BJ (cell line): Measurements from ENCODE around the gene SNPH. TPM values are rescaled to one million over a fixed set of nuclear protein-coding genes. Genes with fewer than 3 reads are reported as not detected.
A peak's percentile ranks its signal among the peaks of the same experiment; 100 is the strongest.
"Not testable (repeated sequence)": the region's sequence is repeated elsewhere in the genome, so short reads cannot be mapped to it uniquely, and the experiment has no call there.

Experiments used
- CTCF ChIA-PET: fragments of 350-600 bp; formaldehyde crosslinking; extraction: SDS; loops from one replicate; lab custom pipeline; 2021; ENCODE audit warnings: antibody characterized with exemption, inconsistent platforms; lab: Yijun Ruan, JAX
- POLR2A ChIA-PET: fragments of 300-600 bp; sonication (Branson Sonifier 250); formaldehyde crosslinking; extraction: SDS; loops from one replicate; lab custom pipeline; 2021; ENCODE audit warnings: antibody characterized with exemption; lab: Charles Lee
- DNase-seq: peaks from one replicate; pipeline ENCODE4 v3.0.0-alpha.2; 2011; ENCODE audit warnings: low read depth
- H3K27me3 ChIP-seq: 2 replicates; pipeline ENCODE4 v1.6.0; 2011; ENCODE audit warnings: low read length; ENCODE audit not compliant: control insufficient read depth, insufficient read depth
- H3K36me3 ChIP-seq: 2 replicates; pipeline ENCODE4 v1.5.1; 2011; ENCODE audit warnings: low read length; ENCODE audit not compliant: control insufficient read depth, insufficient read depth
- H3K4me3 ChIP-seq: 2 replicates; pipeline ENCODE4 v1.5.1; 2011; ENCODE audit warnings: low read depth, mild to moderate bottlenecking, control low read depth, low read length
- polyA minus RNA-seq: library from RNA; depleted of rRNA, polyadenylated mRNA; stranded (reverse); fragments of >200 nt; gene quantifications from 2 replicates; pipeline ENCODE4 v1.2.3, GENCODE V29; 2011; rRNA and poly(A)+ RNA removed
- polyA plus RNA-seq: library from polyadenylated mRNA; depleted of rRNA; stranded (reverse); fragments of >200 nt; gene quantifications from 2 replicates; pipeline ENCODE4 v1.2.3, GENCODE V29; 2011; rRNA removed
- TF ChIP-seq, protein P1 (sequence below): IDR thresholded peaks from 2 replicates; pipeline ENCODE4 v1.5.1; 2011; ENCODE audit warnings: low read depth, mild to moderate bottlenecking, control low read depth, inconsistent platforms, low read length, moderate library complexity; ENCODE audit not compliant: insufficient read depth

The SNPH gene, protein sequence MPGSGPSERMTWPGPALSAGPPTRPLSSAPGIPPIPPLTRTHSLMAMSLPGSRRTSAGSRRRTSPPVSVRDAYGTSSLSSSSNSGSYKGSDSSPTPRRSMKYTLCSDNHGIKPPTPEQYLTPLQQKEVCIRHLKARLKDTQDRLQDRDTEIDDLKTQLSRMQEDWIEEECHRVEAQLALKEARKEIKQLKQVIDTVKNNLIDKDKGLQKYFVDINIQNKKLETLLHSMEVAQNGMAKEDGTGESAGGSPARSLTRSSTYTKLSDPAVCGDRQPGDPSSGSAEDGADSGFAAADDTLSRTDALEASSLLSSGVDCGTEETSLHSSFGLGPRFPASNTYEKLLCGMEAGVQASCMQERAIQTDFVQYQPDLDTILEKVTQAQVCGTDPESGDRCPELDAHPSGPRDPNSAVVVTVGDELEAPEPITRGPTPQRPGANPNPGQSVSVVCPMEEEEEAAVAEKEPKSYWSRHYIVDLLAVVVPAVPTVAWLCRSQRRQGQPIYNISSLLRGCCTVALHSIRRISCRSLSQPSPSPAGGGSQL
- polyA plus RNA-seq (1.3 and 1.8 TPM in 2 replicates), polyA minus RNA-seq (2.1 and 2.8 TPM in 2 replicates)

DNA sequence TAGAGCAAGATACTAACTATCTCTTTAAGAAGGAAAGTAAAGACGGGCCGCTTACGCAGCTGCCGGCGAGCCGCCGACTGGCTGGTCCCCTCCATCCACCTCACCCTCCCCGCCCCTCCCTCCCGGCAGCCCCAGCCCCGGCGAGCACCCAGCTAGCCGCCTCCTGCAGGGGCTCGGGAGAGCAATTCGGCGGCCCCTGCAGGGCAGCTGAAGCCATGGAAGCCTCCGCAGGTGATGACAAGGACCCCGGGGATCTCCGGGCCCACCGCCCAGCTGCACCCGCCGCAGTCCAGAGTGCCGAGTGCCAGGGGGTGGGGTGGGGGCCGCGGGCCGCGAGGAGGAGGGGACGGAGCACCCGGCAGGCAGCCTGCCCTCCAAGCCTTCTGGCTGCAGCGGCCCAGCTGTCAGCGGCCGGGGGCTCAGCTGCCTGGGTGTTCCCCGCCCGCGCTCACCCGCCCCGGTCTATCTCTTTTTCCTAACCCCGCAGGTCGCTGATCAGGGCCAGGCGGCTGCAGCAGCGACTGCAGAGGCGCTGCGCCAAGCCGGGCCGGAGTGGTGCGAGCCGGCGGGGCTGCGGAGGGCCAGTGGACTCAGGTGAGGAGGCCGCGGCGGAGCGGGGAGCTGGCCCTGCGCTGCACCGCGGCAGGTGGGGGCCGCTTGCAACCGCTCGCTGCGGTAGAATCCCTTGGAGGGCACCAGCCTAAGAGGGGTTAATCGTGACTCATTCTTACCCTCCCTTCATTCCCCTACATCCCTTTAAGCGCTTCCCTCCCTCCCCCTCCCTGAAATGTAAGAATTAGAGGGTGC, at the start of gene SNPH:
Gene SNPH (plus strand): TSS at position 128 of the 807 bp plus-strand sequence. CDS start 29,946 bp downstream, outside the sequence.
- ChIA-PET POLR2A (interaction anchor here (0.6 kb wide), 1 partner anchor 614 kb away, joined by 4 read pairs; the partner anchor contains the start of gene SRXN1), CTCF (interaction anchor here (1.1 to 2.1 kb wide), 3 partner anchors 10 to 200 kb away, joined by 3 to 5 read pairs (median 4); partner anchors contain the start of gene NSFL1C)

DNA sequence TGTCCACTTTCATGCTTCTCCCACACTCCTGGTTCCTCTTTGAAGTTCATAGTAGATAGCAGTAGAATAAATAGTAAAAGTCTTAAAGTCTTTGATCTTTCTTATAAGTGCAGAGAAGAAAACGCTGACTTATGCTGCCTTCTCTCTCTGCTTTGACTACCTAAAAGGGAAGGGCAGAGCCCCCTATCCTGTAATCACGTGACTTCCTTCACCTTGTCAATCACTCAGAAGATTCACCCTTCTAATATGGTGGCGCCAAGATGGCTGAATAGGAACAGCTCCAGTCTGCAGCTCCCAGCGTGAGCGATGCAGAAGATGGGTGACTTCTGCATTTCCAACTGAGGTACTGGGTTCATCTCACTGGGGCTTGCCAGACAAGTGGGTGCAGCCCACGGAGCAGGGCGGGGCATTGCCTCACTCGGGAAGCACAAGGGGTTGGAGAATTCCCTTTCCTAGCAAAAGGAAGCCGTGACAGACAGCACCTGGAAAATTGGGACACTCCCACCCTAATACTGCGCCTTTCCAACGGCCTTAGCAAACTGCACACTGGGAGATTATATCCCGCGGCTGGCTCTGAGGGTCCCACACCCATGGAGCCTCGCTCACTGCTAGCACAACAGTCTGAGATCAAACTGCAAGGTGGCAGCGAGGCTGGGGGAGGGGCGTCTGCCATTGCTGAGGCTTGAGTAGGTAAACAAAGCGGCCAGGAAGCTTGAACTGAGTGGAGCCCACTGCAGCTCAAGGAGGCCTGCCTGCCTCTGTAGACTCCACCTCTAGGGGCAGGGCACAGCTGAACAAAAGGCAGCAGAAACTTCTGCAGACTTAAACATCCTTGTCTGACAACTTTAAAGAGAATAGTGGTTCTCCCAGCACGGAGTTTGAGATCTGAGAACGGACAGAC, 49.3 kb upstream of the SNPH start:
- POLR2A ChIA-PET, H3K4me3 ChIP-seq, CTCF ChIA-PET, H3K36me3 ChIP-seq, DNase-seq, H3K27me3 ChIP-seq: not testable (repeated sequence)

More for the DNA sequence above, at the start of gene SNPH:
- TF ChIP-seq, protein P1, sequence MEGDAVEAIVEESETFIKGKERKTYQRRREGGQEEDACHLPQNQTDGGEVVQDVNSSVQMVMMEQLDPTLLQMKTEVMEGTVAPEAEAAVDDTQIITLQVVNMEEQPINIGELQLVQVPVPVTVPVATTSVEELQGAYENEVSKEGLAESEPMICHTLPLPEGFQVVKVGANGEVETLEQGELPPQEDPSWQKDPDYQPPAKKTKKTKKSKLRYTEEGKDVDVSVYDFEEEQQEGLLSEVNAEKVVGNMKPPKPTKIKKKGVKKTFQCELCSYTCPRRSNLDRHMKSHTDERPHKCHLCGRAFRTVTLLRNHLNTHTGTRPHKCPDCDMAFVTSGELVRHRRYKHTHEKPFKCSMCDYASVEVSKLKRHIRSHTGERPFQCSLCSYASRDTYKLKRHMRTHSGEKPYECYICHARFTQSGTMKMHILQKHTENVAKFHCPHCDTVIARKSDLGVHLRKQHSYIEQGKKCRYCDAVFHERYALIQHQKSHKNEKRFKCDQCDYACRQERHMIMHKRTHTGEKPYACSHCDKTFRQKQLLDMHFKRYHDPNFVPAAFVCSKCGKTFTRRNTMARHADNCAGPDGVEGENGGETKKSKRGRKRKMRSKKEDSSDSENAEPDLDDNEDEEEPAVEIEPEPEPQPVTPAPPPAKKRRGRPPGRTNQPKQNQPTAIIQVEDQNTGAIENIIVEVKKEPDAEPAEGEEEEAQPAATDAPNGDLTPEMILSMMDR, result 0 out of 2 replicates have a peak, but pooled peaks have one; percentile 0
- H3K27me3 ChIP-seq, result peaks cover 2% of the 10 kb centered on the region; the same call in 1 of the 2 replicates
- H3K36me3 ChIP-seq, result no peaks in the 10 kb centered on the region
- DNase-seq, result peak; percentile 16
- H3K4me3 ChIP-seq, result peak within 1 kb of the TSS; percentile 87

DNA sequence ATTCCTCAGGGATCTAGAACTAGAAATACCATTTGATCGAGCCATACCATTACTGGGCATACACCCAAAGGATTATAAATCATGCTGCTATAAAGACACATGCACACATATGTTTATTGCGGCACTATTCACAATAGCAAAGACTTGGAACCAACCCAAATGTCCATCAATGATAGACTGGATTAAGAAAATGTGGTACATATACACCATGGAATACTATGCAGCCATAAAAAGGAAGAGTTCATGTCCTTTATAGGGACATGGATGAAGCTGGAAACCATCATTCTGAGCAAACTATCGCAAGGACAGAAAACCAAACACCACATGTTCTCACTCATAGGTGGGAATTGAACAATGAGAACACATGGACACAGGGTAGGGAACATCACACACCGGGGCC, 43.3 kb upstream of the SNPH start:
- POLR2A ChIA-PET, H3K27me3 ChIP-seq, DNase-seq, H3K4me3 ChIP-seq, H3K36me3 ChIP-seq: not testable (repeated sequence)
- CTCF ChIA-PET, result interaction anchor here (2.2 kb wide), 1 partner anchor 10 kb away, joined by 5 read pairs; no protein-coding TSS in a partner anchor

DNA sequence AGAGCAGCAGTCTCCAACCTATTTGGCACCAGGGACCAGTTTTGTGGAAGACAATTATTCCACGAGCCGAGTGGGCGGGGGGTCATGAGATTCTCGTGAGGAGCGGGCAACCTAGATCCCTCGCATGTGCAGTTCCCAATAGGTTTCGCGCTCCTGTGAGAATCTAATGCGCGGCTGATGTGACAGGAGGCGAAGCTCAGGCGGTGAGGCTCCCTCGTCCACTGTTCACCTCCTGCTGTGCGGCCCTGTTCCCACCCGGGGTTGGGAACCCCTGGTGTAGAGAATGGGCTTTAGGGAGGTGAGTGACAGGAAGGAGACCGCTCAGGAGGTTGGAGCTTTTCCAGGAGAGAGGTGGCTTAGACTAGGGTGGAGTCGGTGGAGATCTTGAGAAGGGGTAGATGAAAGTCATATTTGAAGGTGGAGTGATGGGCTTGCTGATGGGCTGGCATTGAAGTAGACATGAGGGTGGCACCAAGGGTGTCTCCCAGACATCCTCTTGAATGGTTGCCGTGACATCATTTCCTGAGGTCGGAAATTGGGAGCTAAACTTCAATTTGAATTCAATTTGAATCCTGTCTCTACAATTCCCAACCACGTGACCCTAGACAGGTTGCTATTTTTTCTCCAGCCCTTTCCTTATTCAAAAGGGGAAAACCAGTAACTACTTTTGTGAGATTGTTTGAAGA, 41.7 kb upstream of the SNPH start:
- POLR2A ChIA-PET, result no interaction called here
- DNase-seq, result no peak
- Histone ChIP-seq H3K36me3 (no peaks in the 10 kb centered on the region), H3K27me3 (peaks cover 2% of the 10 kb centered on the region; the same call in 1 of the 2 replicates), H3K4me3 (no peak overlapping the region)
- TF ChIP-seq, protein P1, result no peak
- CTCF ChIA-PET, result interaction anchor here (1.6 to 2.0 kb wide), 3 partner anchors 11 to 116 kb away, joined by 4 to 5 read pairs (median 5); no protein-coding TSS in a partner anchor

DNA sequence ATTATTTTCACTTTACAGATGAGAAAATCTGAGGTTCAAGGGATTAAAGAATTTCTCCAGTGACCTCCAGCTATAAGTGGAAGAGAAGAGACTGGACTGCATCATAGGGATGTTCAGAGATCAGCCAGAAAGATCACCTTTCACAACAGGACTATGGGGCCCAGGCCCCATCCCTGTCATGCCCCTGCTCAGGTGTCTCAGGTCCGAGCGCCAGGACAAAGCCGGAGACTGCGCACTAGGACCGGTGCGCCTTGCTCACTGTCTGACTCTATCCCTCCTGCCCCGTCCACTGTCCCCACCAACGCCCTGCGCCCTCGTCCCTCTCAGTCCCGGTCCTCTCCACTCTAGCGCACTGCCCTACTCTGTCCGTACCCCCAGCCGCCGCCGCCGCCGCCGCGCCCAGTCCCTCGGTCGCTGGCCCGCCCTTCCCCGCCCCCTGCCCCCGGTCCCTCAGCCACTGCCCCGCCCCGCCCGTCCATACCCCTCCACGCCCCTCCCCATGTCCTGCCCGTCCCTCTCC, 40.8 kb upstream of the SNPH start:
- no peak for DNase-seq
- ChIA-PET CTCF (interaction anchor here (0.9 to 1.7 kb wide), 5 partner anchors 12 to 1297 kb away, joined by 3 to 5 read pairs (median 3); no protein-coding TSS in a partner anchor), POLR2A (no interaction called here)
- peaks cover 2% of the 10 kb centered on the region; the same call in 1 of the 2 replicates for H3K27me3 ChIP-seq
- peak overlapping the region; percentile 44 for H3K4me3 ChIP-seq
- no peaks in the 10 kb centered on the region for H3K36me3 ChIP-seq
- TF ChIP-seq, protein P1, result no peak
